Thyroid gland (tissue), 4 donors: ENCODE results near the gene ACOT13. TPM values are rescaled to one million over a fixed set of nuclear protein-coding genes. Genes with fewer than 3 reads are reported as not detected.
"Not testable (repeated sequence)": the region's sequence is repeated elsewhere in the genome, so short reads cannot be mapped to it uniquely, and the experiment has no call there.

Source experiments
- DNase-seq, 2 donors: peaks; one replicate each; pipeline ENCODE4 v3.0.0-alpha.2; 2019
- H3K27ac ChIP-seq, 3 donors: fragments of 200-600 bp; sonication (generic); 1 replicate in 2 of 3; 2 replicates in 1 of 3; pipeline ENCODE4 v1.5.1; 2016 to 2019; ENCODE audit warnings: mild to moderate bottlenecking in 1 of 3, moderate library complexity in 1 of 3
- H3K27me3 ChIP-seq: fragments of 200-600 bp; sonication (generic); one replicate; pipeline ENCODE4 v1.5.1; 2019
- H3K36me3 ChIP-seq, 2 donors: fragments of 200-600 bp; sonication (generic); one replicate each; pipeline ENCODE4 v1.5.1; 2016 to 2019
- H3K4me1 ChIP-seq, 2 donors: fragments of 200-600 bp; sonication (generic); one replicate each; pipeline ENCODE4 v1.5.1; 2017 to 2019
- H3K4me3 ChIP-seq, 3 donors: fragments of 200-600 bp; sonication (generic); replicated peaks in 1 of 3; 1 replicate in 2 of 3; 2 replicates in 1 of 3; pipeline ENCODE4 v1.5.1; 2016; ENCODE audit warnings: mild to moderate bottlenecking in 1 of 3
- H3K9me3 ChIP-seq: fragments of 200-600 bp; sonication (generic); one replicate; pipeline ENCODE4 v1.5.1; 2017
- CTCF ChIP-seq, 6 experiments: fragments of 200-600 bp in 3 of 6; fragments of 450-650 bp in 3 of 6; sonication (generic) in 3 of 6; IDR thresholded peaks; one replicate each; pipeline ENCODE4 v1.5.1; 2016 to 2019; ENCODE audit warnings: antibody characterized with exemption in 6 of 6, mild to moderate bottlenecking in 2 of 6, inconsistent platforms in 1 of 6, moderate library complexity in 1 of 6
- POLR2A ChIP-seq, 2 donors: fragments of 450-650 bp; IDR thresholded peaks; one replicate each; pipeline ENCODE4 v1.6.1; 2017; ENCODE audit warnings: antibody characterized with exemption in 2 of 2, mild to moderate bottlenecking in 2 of 2, moderate library complexity in 1 of 2
- WGBS, 2 donors: methylation state at CpG; one replicate each; pipeline ENCODE4 v1.1.5; 2017; 5-methylcytosine and 5-hydroxymethylcytosine counted together
- intact Hi-C: fragments of 100-400 bp; cut with DNase I; formaldehyde crosslinking; loops from one replicate; pipeline ENCODE4 v1.15.1; 2023
- total RNA-seq, 4 donors: library from RNA; depleted of rRNA; stranded (reverse); fragments of >200 nt; gene quantifications; one replicate each; pipeline ENCODE4 v1.2.3, GENCODE V29; 2016

Gene ACOT13
- total RNA-seq, 4 donors from 2014 or later, result 5.5 to 13.3 (median 8.6) TPM

- no peak for DNase-seq
- Histone ChIP-seq H3K9me3 (no peaks in the 10 kb centered on the region), H3K4me1 (peaks cover 4 to 8% of the 10 kb centered on the region in 2 donors), H3K36me3 (no peaks in the 10 kb centered on the region), H3K4me3 (no peak overlapping the region), H3K27me3 (no peaks in the 10 kb centered on the region), H3K27ac (no peak overlapping the region)
- 89 to 97% methylated on average over 6 of the region's 6 CpGs for WGBS, 2 donors
- intact Hi-C loops, result no loop called here
- TF ChIP-seq POLR2A (IDR thresholded peaks at IDR 0.05), result no peak
- no peak for TF ChIP-seq CTCF (IDR thresholded peaks at IDR 0.05)
Observed at GRCh38 chr6:24672620-24673182, 5.8 kb downstream of the ACOT13 start.

- H3K4me3 ChIP-seq, result no peak overlapping the region
- H3K27me3 ChIP-seq, result no peaks in the 10 kb centered on the region
- WGBS, 2 donors, result 85% methylated on average over 2 of the region's 2 CpGs
- H3K27ac ChIP-seq, result no peak overlapping the region
- TF ChIP-seq CTCF (IDR thresholded peaks at IDR 0.05) (no peak), POLR2A (IDR thresholded peaks at IDR 0.05) (no peak)
- no peaks in the 10 kb centered on the region for H3K9me3 ChIP-seq
- no peaks in the 10 kb centered on the region for H3K4me1 ChIP-seq
- no peak for DNase-seq
- intact Hi-C loops, result no loop called here
- no peaks in the 10 kb centered on the region for H3K36me3 ChIP-seq
Observed at GRCh38 chr6:24673625-24674024, 6.7 kb downstream of the ACOT13 start.

- H3K4me1 ChIP-seq, intact Hi-C loops: not testable (repeated sequence)
- 95 to 97% methylated on average over 11 of the region's 11 CpGs for WGBS, 2 donors
Observed at GRCh38 chr6:24678792-24679352, 12.0 kb downstream of the ACOT13 start.

GRCh38 chr6:24680582-24680981 is 13.7 kb downstream of the ACOT13 start:
- TF ChIP-seq CTCF (IDR thresholded peaks at IDR 0.05), result no peak
- H3K36me3 ChIP-seq, result no peaks in the 10 kb centered on the region
- H3K4me1 ChIP-seq, result no peaks in the 10 kb centered on the region
- 94 to 95% methylated on average over 7 of the region's 7 CpGs for WGBS, 2 donors
- H3K9me3 ChIP-seq, result no peaks in the 10 kb centered on the region
- H3K27ac ChIP-seq, result no peak overlapping the region
- H3K27me3 ChIP-seq, result no peaks in the 10 kb centered on the region
- intact Hi-C loops, result no loop called here
- DNase-seq, result no peak
- no peak overlapping the region for H3K4me3 ChIP-seq

More at GRCh38 chr6:24678792-24679352, 12.0 kb downstream of the ACOT13 start:
- H3K36me3 ChIP-seq, H3K27me3 ChIP-seq, H3K4me3 ChIP-seq, DNase-seq, H3K27ac ChIP-seq, H3K9me3 ChIP-seq: not testable (repeated sequence)

- 72 to 80% methylated on average over 12 of the region's 12 CpGs for WGBS, 2 donors
- Histone ChIP-seq H3K27ac (no peak overlapping the region), H3K36me3 (peaks cover 0 to 1% of the 10 kb centered on the region in 2 donors), H3K4me1 (no peaks in the 10 kb centered on the region), H3K9me3 (no peaks in the 10 kb centered on the region), H3K4me3 (no peak overlapping the region), H3K27me3 (no peaks in the 10 kb centered on the region)
- no peak for TF ChIP-seq CTCF (IDR thresholded peaks at IDR 0.05)
- no peak for TF ChIP-seq POLR2A (IDR thresholded peaks at IDR 0.05)
- DNase-seq, result no peak
- intact Hi-C loops, result no loop called here
Observed at GRCh38 chr6:24683297-24684296, 16.7 kb downstream of the ACOT13 start.
